Measurements from ENCODE around the gene SLC25A11. TPM values are rescaled to one million over a fixed set of nuclear protein-coding genes. Genes with fewer than 3 reads are reported as not detected.
A peak's percentile ranks its signal among the peaks of the same experiment; 100 is the strongest.

The SLC25A11 gene
- total and polyA plus RNA-seq, 4 experiments from 2014 or later, result 43.5 to 101 (median 52.3) TPM

DNA sequence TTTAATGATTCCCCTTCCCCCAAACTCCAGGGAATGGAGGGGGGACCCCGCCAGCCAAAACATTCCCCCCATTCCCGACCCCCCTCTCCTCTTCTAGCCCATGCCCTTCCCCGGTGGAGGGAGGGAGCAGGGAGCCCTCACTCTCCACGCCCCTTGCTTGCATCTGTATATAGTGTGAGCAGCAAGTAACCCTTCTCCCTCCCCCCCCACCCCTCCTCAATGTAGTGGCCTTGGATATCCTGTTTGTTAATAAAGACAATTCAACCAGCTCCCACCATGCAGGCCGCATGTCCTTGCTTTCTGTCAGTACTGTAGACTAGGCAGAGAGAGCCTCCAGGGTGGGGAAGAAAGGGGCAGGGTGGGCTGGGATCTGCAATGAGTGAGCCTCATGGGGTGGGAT lies 42.1 kb downstream of the SLC25A11 start:
- H3K27me3 Mint-ChIP-seq, result peaks cover 0 to 2% of the 10 kb centered on the region in 2 donors
- Histone ChIP-seq H3K4me1 (ENCODE audit: insufficient read depth, low read length) (peaks cover 28% of the 10 kb centered on the region), H3K27ac (ENCODE audit: low read depth, low read length) (no peak overlapping the region), H3K9me3 (ENCODE audit: control insufficient read depth in 1 of 2, low read length in 2 of 2) (no peaks in the 10 kb centered on the region), H3K4me3 (ENCODE audit: low read length in 2 of 2) (no peak overlapping the region), H3K27me3 (ENCODE audit: insufficient read depth, low read length) (no peaks in the 10 kb centered on the region), H3K36me3 (ENCODE audit: insufficient read depth, low read length) (peaks cover 33% of the 10 kb centered on the region)
- no peaks in the 10 kb centered on the region for H3K9me3 Mint-ChIP-seq
- intact Hi-C loops (cut with micrococcal nuclease), result loop anchor here (2.0 kb wide), 2 partner anchors 101 to 187 kb away; partner anchors contain the start of genes ARRB2 and PSMB6
- POLR2A ChIA-PET (ENCODE audit: partially characterized antibody), result interaction anchor here (1.9 to 2.6 kb wide), 2 partner anchors 8 to 188 kb away, joined by 8 to 12 read pairs; partner anchors contain the start of gene ARRB2
- H3K36me3 Mint-ChIP-seq, result peaks cover 14 to 37% of the 10 kb centered on the region in 2 donors
- CTCF ChIA-PET (ENCODE audit: partially characterized antibody), result no interaction called here
- peak overlapping the region in 3 of 8 donors; percentile 70 to 77 (median 71) for H3K4me3 Mint-ChIP-seq
- peak overlapping the region in 4 of 7 donors; percentile 58 to 89 (median 80) for H3K27ac Mint-ChIP-seq
- H3K4me1 Mint-ChIP-seq, result peaks cover 10 to 38% (median 24%) of the 10 kb centered on the region in 4 donors
- no peak for DNase-seq

DNA sequence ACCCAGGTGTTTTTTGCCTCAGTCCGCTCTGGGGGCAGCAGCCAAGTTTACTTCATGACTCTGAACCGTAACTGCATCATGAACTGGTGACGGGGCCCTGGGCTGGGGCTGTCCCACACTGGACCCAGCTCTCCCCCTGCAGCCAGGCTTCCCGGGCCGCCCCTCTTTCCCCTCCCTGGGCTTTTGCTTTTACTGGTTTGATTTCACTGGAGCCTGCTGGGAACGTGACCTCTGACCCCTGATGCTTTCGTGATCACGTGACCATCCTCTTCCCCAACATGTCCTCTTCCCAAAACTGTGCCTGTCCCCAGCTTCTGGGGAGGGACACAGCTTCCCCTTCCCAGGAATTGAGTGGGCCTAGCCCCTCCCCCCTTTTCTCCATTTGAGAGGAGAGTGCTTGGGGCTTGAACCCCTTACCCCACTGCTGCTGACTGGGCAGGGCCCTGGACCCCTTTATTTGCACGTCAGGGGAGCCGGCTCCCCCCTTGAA lies 42.6 kb downstream of the SLC25A11 start:
- Histone ChIP-seq H3K36me3 (ENCODE audit: insufficient read depth, low read length) (peaks cover 36% of the 10 kb centered on the region), H3K27ac (ENCODE audit: low read depth, low read length) (no peak overlapping the region), H3K4me1 (ENCODE audit: insufficient read depth, low read length) (peaks cover 23% of the 10 kb centered on the region), H3K27me3 (ENCODE audit: insufficient read depth, low read length) (no peaks in the 10 kb centered on the region), H3K4me3 (ENCODE audit: low read length in 2 of 2) (no peak overlapping the region), H3K9me3 (ENCODE audit: control insufficient read depth in 1 of 2, low read length in 2 of 2) (no peaks in the 10 kb centered on the region)
- Mint-ChIP-seq H3K27me3 (peaks cover 0 to 2% of the 10 kb centered on the region in 2 donors), H3K9me3 (no peaks in the 10 kb centered on the region), H3K36me3 (peaks cover 14 to 39% of the 10 kb centered on the region in 2 donors), H3K4me3 (no peak overlapping the region), H3K4me1 (peaks cover 5 to 32% (median 18%) of the 10 kb centered on the region in 4 donors), H3K27ac (peak overlapping the region in 3 of 7 donors; percentile 13 to 87 (median 30))
- intact Hi-C loops (cut with micrococcal nuclease), result no loop called here
- DNase-seq, result no peak
- POLR2A ChIA-PET (ENCODE audit: partially characterized antibody), result interaction anchor here (0.9 to 1.3 kb wide), 2 partner anchors 43 to 187 kb away, joined by 3 to 4 read pairs; partner anchors contain the start of genes ARRB2, RNF167 and SLC25A11
- CTCF ChIA-PET (ENCODE audit: partially characterized antibody), result interaction anchor here (0.9 kb wide), 1 partner anchor 9 kb away, joined by 3 read pairs; no protein-coding TSS in a partner anchor

DNA sequence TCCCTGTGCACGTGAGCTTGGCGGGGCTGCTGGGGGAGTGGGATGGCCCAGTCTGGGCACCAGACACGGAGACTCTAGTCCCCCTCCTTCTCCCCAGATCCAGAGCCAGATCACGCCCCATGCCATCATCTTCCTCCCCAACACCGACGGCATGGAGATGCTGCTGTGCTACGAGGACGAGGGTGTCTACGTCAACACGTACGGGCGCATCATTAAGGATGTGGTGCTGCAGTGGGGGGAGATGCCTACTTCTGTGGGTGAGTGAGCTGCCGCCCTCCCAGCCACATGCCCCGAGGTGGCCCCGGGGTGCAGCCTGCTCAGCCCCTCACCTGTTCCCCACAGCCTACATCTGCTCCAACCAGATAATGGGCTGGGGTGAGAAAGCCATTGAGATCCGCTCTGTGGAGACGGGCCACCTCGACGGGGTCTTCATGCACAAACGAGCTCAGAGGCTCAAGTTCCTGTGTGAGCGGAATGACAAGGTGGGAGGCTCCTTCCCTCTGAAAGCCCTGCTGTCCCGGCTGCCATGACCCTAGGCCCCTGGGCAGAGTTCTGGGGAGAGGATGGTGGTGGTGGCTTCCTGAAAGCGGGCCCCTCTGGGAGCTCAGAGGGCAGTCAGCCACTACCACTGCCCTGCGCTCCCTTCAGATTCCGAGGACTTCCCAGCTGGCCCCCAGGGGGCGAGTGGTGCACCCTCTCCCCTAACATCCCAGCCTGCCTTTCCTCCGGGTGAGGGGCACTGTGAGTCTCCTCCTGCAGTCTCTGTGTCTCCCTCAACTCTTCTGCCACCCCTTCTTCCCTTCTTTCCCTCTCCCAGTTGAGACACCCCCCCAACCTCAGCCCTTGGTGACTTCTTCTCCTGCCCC lies 43.3 kb downstream of the SLC25A11 start:
- peaks cover 42% of the 10 kb centered on the region for H3K36me3 ChIP-seq (ENCODE audit: insufficient read depth, low read length)
- DNase-seq, result no peak
- CTCF ChIA-PET (ENCODE audit: partially characterized antibody), result interaction anchor here (0.9 to 1.0 kb wide), 2 partner anchors 8 to 12 kb away, joined by 3 read pairs; no protein-coding TSS in a partner anchor

DNA sequence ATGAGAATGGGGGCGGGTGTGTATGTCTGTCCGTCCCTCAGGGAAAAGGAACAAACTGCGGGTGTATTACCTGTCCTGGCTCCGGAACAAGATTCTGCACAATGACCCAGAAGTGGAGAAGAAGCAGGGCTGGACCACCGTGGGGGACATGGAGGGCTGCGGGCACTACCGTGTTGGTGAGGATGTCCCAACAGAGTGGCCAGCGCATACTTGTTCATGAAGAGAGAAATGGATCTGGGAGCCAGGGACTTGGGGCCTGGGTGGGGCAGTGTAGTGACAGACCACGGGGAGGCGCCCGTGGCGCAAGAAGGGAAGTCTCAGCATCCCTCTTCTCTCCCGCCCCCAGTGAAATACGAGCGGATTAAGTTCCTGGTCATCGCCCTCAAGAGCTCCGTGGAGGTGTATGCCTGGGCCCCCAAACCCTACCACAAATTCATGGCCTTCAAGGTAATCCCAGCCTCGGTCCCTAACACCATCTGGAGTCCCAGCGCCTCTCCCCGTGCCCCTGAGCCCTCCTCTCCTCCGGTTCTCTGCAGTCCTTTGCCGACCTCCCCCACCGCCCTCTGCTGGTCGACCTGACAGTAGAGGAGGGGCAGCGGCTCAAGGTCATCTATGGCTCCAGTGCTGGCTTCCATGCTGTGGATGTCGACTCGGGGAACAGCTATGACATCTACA lies 44.1 kb downstream of the SLC25A11 start:
- peaks cover 3 to 20% (median 14%) of the 10 kb centered on the region in 4 donors for H3K4me1 Mint-ChIP-seq
- Histone ChIP-seq H3K4me3 (ENCODE audit: low read length in 2 of 2) (no peak overlapping the region), H3K27ac (ENCODE audit: low read depth, low read length) (no peak overlapping the region), H3K27me3 (ENCODE audit: insufficient read depth, low read length) (no peaks in the 10 kb centered on the region), H3K4me1 (ENCODE audit: insufficient read depth, low read length) (peaks cover 18% of the 10 kb centered on the region), H3K9me3 (ENCODE audit: control insufficient read depth in 1 of 2, low read length in 2 of 2) (no peaks in the 10 kb centered on the region), H3K36me3 (ENCODE audit: insufficient read depth, low read length) (peaks cover 49% of the 10 kb centered on the region)
- no peak for DNase-seq
- peak overlapping the region in 1 of 7 donors; percentile 13 for H3K27ac Mint-ChIP-seq
- no peaks in the 10 kb centered on the region for H3K9me3 Mint-ChIP-seq
- H3K27me3 Mint-ChIP-seq, result peaks cover 0 to 2% of the 10 kb centered on the region in 2 donors
- intact Hi-C loops (cut with micrococcal nuclease), result no loop called here
- ChIA-PET CTCF (ENCODE audit: partially characterized antibody) (interaction anchor here (1.0 kb wide), 1 partner anchor 13 kb away, joined by 3 read pairs; no protein-coding TSS in a partner anchor), POLR2A (ENCODE audit: partially characterized antibody) (interaction anchor here (1.3 kb wide), 1 partner anchor 44 kb away, joined by 3 read pairs; the partner anchor contains the start of genes RNF167 and SLC25A11)
- peak overlapping the region in 1 of 8 donors; percentile 59 for H3K4me3 Mint-ChIP-seq
- peaks cover 22 to 43% of the 10 kb centered on the region in 2 donors for H3K36me3 Mint-ChIP-seq

More for the DNA sequence above, 43.3 kb downstream of the SLC25A11 start:
- Histone ChIP-seq H3K27me3 (ENCODE audit: insufficient read depth, low read length) (no peaks in the 10 kb centered on the region), H3K27ac (ENCODE audit: low read depth, low read length) (no peak overlapping the region), H3K4me3 (ENCODE audit: low read length in 2 of 2) (no peak overlapping the region), H3K4me1 (ENCODE audit: insufficient read depth, low read length) (peaks cover 23% of the 10 kb centered on the region), H3K9me3 (ENCODE audit: control insufficient read depth in 1 of 2, low read length in 2 of 2) (no peaks in the 10 kb centered on the region)
- Mint-ChIP-seq H3K4me1 (peaks cover 5 to 27% (median 17%) of the 10 kb centered on the region in 4 donors), H3K4me3 (no peak overlapping the region), H3K9me3 (no peaks in the 10 kb centered on the region), H3K27me3 (peaks cover 0 to 2% of the 10 kb centered on the region in 2 donors), H3K27ac (peak overlapping the region in 4 of 7 donors; percentile 13 to 87 (median 24)), H3K36me3 (peaks cover 16 to 42% of the 10 kb centered on the region in 2 donors)
- POLR2A ChIA-PET (ENCODE audit: partially characterized antibody), result interaction anchor here (0.9 to 1.3 kb wide), 2 partner anchors 44 to 187 kb away, joined by 3 to 4 read pairs; partner anchors contain the start of genes ARRB2, RNF167 and SLC25A11
- intact Hi-C loops (cut with micrococcal nuclease), result no loop called here

DNA sequence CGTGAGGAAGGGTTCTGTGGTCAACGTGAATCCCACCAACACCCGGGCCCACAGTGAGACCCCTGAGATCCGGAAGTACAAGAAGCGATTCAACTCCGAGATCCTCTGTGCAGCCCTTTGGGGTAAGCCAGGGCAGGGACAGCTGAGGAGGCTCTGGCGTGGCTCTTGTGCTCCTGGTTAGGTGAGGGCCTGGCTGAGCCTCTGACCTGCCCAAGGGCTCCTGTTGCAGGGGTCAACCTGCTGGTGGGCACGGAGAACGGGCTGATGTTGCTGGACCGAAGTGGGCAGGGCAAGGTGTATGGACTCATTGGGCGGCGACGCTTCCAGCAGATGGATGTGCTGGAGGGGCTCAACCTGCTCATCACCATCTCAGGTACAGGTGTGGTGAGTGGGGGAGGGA lies 44.7 kb downstream of the SLC25A11 start:
- DNase-seq, result no peak
- ChIA-PET CTCF (ENCODE audit: partially characterized antibody) (no interaction called here), POLR2A (ENCODE audit: partially characterized antibody) (no interaction called here)
- Mint-ChIP-seq H3K27me3 (peaks cover 0 to 2% of the 10 kb centered on the region in 2 donors), H3K27ac (peak overlapping the region in 1 of 7 donors; percentile 13), H3K36me3 (peaks cover 22 to 48% of the 10 kb centered on the region in 2 donors), H3K4me3 (no peak overlapping the region), H3K4me1 (peaks cover 2 to 16% (median 12%) of the 10 kb centered on the region in 4 donors), H3K9me3 (no peaks in the 10 kb centered on the region)
- H3K36me3 ChIP-seq (ENCODE audit: insufficient read depth, low read length), result peaks cover 56% of the 10 kb centered on the region
- no peaks in the 10 kb centered on the region for H3K27me3 ChIP-seq (ENCODE audit: insufficient read depth, low read length)
- H3K9me3 ChIP-seq (ENCODE audit: control insufficient read depth in 1 of 2, low read length in 2 of 2), result no peaks in the 10 kb centered on the region
- intact Hi-C loops (cut with micrococcal nuclease), result no loop called here
- no peak overlapping the region for H3K4me3 ChIP-seq (ENCODE audit: low read length in 2 of 2)
- H3K4me1 ChIP-seq (ENCODE audit: insufficient read depth, low read length), result peaks cover 12% of the 10 kb centered on the region
- no peak overlapping the region for H3K27ac ChIP-seq (ENCODE audit: low read depth, low read length)

DNA sequence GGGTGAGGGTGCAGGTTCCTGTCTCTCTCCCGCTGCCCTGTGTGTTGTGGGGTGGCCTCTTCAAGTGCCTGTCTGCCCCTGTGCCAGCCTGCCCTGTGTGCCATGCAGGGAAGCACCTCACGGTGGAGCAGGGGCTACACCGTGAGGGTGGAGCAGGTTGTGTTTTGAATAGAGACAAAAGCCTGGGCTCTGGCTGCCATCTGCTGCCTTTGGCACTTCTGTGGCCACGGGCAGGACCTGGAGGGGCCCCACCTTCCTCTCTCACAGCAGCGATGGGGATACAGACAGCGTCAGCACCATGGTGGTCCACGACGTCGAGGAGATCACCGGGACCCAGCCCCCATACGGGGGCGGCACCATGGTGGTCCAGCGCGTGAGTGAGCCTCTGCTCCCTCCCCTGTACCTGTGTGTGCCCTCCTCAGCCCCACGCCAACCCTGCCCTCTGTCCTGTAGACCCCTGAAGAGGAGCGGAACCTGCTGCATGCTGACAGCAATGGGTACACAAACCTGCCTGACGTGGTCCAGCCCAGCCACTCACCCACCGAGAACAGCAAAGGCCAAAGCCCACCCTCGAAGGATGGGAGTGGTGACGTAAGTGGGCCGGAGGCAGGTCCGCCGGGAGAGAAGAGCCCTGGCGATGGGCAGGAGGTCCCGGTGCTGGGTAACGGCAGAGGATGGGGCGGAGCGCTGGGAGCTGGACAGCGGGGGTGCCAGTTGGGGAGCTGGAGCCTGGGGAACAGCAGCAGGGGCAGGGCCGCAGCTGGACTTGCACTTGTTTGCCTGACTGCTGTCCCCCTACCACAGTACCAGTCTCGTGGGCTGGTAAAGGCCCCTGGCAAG lies 45.9 kb downstream of the SLC25A11 start:
- Mint-ChIP-seq H3K4me1 (peaks cover 1 to 10% (median 6%) of the 10 kb centered on the region in 4 donors), H3K9me3 (no peaks in the 10 kb centered on the region), H3K36me3 (peaks cover 26 to 52% of the 10 kb centered on the region in 2 donors), H3K27me3 (no peaks in the 10 kb centered on the region), H3K27ac (peak overlapping the region in 1 of 7 donors; percentile 64), H3K4me3 (no peak overlapping the region)
- H3K27me3 ChIP-seq (ENCODE audit: insufficient read depth, low read length), result no peaks in the 10 kb centered on the region
- ChIA-PET POLR2A (ENCODE audit: partially characterized antibody) (no interaction called here), CTCF (ENCODE audit: partially characterized antibody) (no interaction called here)
- no peak for DNase-seq
- H3K9me3 ChIP-seq (ENCODE audit: control insufficient read depth in 1 of 2, low read length in 2 of 2), result no peaks in the 10 kb centered on the region
- H3K36me3 ChIP-seq (ENCODE audit: insufficient read depth, low read length), result peaks cover 57% of the 10 kb centered on the region
- intact Hi-C loops (cut with micrococcal nuclease), result no loop called here
- H3K4me1 ChIP-seq (ENCODE audit: insufficient read depth, low read length), result peaks cover 5% of the 10 kb centered on the region
- H3K4me3 ChIP-seq (ENCODE audit: low read length in 2 of 2), result no peak overlapping the region
- no peak overlapping the region for H3K27ac ChIP-seq (ENCODE audit: low read depth, low read length)
